PC-3 (cell line): ENCODE measurements around the gene SLC12A6. TPM values are rescaled to one million over a fixed set of nuclear protein-coding genes. Genes with fewer than 3 reads are reported as not detected.

Experiments
- ATAC-seq: fragments of 200-7000 bp; cut with Tn5 transposase; 2 replicates; pipeline ENCODE4 v1.9.1; 2020; ENCODE audit warnings: mild to moderate bottlenecking, moderate library complexity
- BruUV-seq: library from RNA; stranded (reverse); fragments of 400-500 nt; replicated peaks from 2 replicates; lab custom pipeline; 2021; lab: Mats Ljungman, UMichigan
- CTCF ChIA-PET: fragments of 300-600 bp; sonication (Branson Sonifier 250); formaldehyde crosslinking; loops from one replicate; lab custom pipeline; 2022; ENCODE audit warnings: antibody characterized with exemption; lab: Charles Lee
- POLR2A ChIA-PET: fragments of 300-600 bp; sonication (Branson Sonifier 250); formaldehyde crosslinking; loops from one replicate; lab custom pipeline; 2022; ENCODE audit warnings: antibody characterized with exemption; ENCODE audit not compliant: unreplicated experiment; lab: Charles Lee
- DNase-seq: peaks from one replicate; pipeline ENCODE4 v3.0.0-alpha.2; 2015
- H2AFZ ChIP-seq: fragments of 300-600 bp; sonication (generic); 2 replicates; pipeline ENCODE4 v1.6.0; 2016; ENCODE audit warnings: antibody characterized with exemption, low read length
- H3F3A ChIP-seq: fragments of 300-600 bp; sonication (generic); one replicate; pipeline ENCODE4 v1.6.0; 2017; ENCODE audit warnings: antibody characterized with exemption, low read length, control low read depth, mild to moderate bottlenecking; ENCODE audit not compliant: unreplicated experiment
- H3K27ac ChIP-seq: fragments of 300-600 bp; sonication (generic); 2 replicates; pipeline ENCODE4 v1.5.1; 2016; ENCODE audit warnings: mild to moderate bottlenecking, low read length
- H3K27me3 ChIP-seq: fragments of 300-600 bp; sonication (generic); 2 replicates; pipeline ENCODE4 v1.6.1; 2016; ENCODE audit warnings: low read length, mixed read lengths
- H3K36me3 ChIP-seq: fragments of 300-600 bp; sonication (generic); 2 replicates; pipeline ENCODE4 v1.6.1; 2016; ENCODE audit warnings: low read depth, mixed run types, low read length, mixed read lengths
- H3K4me1 ChIP-seq: fragments of 300-600 bp; sonication (generic); 2 replicates; pipeline ENCODE4 v1.5.1; 2016; ENCODE audit warnings: low read length; ENCODE audit not compliant: insufficient read depth
- H3K4me2 ChIP-seq: fragments of 300-600 bp; sonication (generic); 2 replicates; pipeline ENCODE4 v1.6.0; 2016; ENCODE audit warnings: low read length
- H3K4me3 ChIP-seq: fragments of 300-600 bp; sonication (generic); 2 replicates; pipeline ENCODE4 v1.5.1; 2016; ENCODE audit warnings: mild to moderate bottlenecking, low read length, mixed read lengths
- H3K79me2 ChIP-seq: fragments of 300-600 bp; sonication (generic); 2 replicates; pipeline ENCODE4 v1.6.1; 2017; ENCODE audit warnings: low read length, mixed read lengths
- H3K9ac ChIP-seq: fragments of 300-600 bp; sonication (generic); 2 replicates; pipeline ENCODE4 v1.6.0; 2016; ENCODE audit warnings: mild to moderate bottlenecking, low read length
- H3K9me2 ChIP-seq: fragments of 300-600 bp; sonication (generic); replicated peaks from 2 replicates; pipeline ENCODE4 v1.6.1; 2016; ENCODE audit warnings: mixed run types, low read length, mixed read lengths
- H3K9me3 ChIP-seq: fragments of 300-600 bp; sonication (generic); 2 replicates; pipeline ENCODE4 v1.6.1; 2016; ENCODE audit warnings: low read length, mixed read lengths
- H4K20me1 ChIP-seq: fragments of 300-600 bp; sonication (generic); 2 replicates; pipeline ENCODE4 v1.6.1; 2016; ENCODE audit warnings: low read length, mixed read lengths
- EZH2 ChIP-seq: fragments of 300-600 bp; sonication (generic); IDR thresholded peaks from one replicate; pipeline ENCODE4 v1.6.1; 2017; ENCODE audit warnings: antibody characterized with exemption, mild to moderate bottlenecking, low read length; ENCODE audit not compliant: unreplicated experiment
- EZH2phosphoT487 ChIP-seq: fragments of 300-600 bp; sonication (generic); IDR thresholded peaks from 2 replicates; pipeline ENCODE4 v1.6.1; 2018; ENCODE audit warnings: mild to moderate bottlenecking, antibody characterized with exemption, low read length, borderline replicate concordance
- intact Hi-C: fragments of 100-400 bp; cut with micrococcal nuclease; formaldehyde crosslinking; loops from 2 replicates; pipeline ENCODE4 v1.9.0; 2023
- total RNA-seq: library from RNA; depleted of rRNA; stranded (reverse); fragments of >200 nt; gene quantifications from 2 replicates; pipeline ENCODE4 v1.2.3, GENCODE V29; 2014
- TF ChIP-seq, protein P1 (sequence below): fragments of 300-600 bp; sonication (generic); conservative IDR thresholded peaks from 2 replicates; pipeline ENCODE4 v1.5.1; 2017; ENCODE audit warnings: antibody characterized with exemption, low read depth, mild to moderate bottlenecking, low read length

Gene SLC12A6
- total RNA-seq, 1 experiment from 2014 or later, result 22.9 TPM

DNA sequence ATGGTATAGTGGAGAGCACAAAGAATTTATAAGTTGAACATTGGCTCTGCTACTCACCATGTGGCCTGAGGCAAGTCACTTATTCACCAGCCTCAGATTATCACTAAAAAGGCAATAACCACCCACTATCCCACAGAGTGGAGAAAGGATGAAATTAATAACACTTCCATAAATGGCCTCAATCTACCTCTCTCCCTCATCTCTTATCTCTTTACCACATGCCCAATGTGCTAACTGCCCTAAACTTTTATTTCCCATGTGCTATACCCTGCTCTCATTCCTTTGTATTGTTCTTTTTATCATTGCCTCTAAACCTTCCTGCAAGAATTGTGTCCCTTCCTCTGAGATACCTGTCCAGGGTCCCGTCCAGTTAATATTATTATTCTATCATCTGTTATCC lies 26.0 kb downstream of the SLC12A6 start:
- no peak overlapping the region for H2AFZ ChIP-seq
- TF ChIP-seq, protein P1, sequence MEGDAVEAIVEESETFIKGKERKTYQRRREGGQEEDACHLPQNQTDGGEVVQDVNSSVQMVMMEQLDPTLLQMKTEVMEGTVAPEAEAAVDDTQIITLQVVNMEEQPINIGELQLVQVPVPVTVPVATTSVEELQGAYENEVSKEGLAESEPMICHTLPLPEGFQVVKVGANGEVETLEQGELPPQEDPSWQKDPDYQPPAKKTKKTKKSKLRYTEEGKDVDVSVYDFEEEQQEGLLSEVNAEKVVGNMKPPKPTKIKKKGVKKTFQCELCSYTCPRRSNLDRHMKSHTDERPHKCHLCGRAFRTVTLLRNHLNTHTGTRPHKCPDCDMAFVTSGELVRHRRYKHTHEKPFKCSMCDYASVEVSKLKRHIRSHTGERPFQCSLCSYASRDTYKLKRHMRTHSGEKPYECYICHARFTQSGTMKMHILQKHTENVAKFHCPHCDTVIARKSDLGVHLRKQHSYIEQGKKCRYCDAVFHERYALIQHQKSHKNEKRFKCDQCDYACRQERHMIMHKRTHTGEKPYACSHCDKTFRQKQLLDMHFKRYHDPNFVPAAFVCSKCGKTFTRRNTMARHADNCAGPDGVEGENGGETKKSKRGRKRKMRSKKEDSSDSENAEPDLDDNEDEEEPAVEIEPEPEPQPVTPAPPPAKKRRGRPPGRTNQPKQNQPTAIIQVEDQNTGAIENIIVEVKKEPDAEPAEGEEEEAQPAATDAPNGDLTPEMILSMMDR, result no peak
- no peak for TF ChIP-seq EZH2
- TF ChIP-seq EZH2phosphoT487, result no peak
- H3K4me1 ChIP-seq, result peaks cover 6% of the 10 kb centered on the region; the same call in 1 of the 2 replicates
- no peaks in the 10 kb centered on the region for H3K9me3 ChIP-seq
- no peaks in the 10 kb centered on the region for H3K9me2 ChIP-seq
- H3F3A ChIP-seq, result no peaks in the 10 kb centered on the region
- no peak overlapping the region for H3K4me3 ChIP-seq
- no TSS peak for BruUV-seq
- intact Hi-C loops, result no loop called here
- ChIA-PET CTCF (no interaction called here), POLR2A (no interaction called here)
- H4K20me1 ChIP-seq, result no peaks in the 10 kb centered on the region
- no peaks in the 10 kb centered on the region; the same call in 1 of the 2 replicates for H3K36me3 ChIP-seq
- no peaks in the 10 kb centered on the region for H3K27me3 ChIP-seq
- H3K27ac ChIP-seq, result no peak overlapping the region
- H3K9ac ChIP-seq, result no peak overlapping the region
- no peak overlapping the region for H3K4me2 ChIP-seq
- H3K79me2 ChIP-seq, result no peaks in the 10 kb centered on the region
- DNase-seq (no peak), ATAC-seq (no peak)

DNA sequence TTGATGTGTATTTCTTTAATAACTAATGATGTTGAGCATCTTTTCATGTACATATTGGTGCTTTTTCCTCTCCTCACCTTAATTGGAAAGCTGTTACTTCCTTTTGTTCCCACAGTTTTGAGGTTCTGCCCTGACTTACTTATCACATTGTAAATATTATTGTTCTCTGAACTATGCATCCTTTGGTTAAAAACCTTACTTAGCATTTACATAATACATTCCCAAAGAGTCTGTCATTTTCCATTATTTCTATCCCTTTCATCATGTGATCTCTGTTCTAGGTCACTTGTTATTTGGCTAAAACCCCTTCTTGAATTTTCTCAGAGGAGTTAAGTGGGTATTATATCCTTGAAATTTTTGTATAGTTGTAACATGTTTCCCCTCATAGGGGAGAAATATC lies 33.0 kb downstream of the SLC12A6 start:
- no peak overlapping the region for H3K4me3 ChIP-seq
- ChIA-PET POLR2A (no interaction called here), CTCF (no interaction called here)
- ATAC-seq, result peak; percentile 37; the same call in 1 of the 2 replicates
- H2AFZ ChIP-seq, result no peak overlapping the region
- no peaks in the 10 kb centered on the region for H3K27me3 ChIP-seq
- TF ChIP-seq, protein P1, result no peak
- no peak for TF ChIP-seq EZH2
- TF ChIP-seq EZH2phosphoT487, result no peak
- no peaks in the 10 kb centered on the region for H4K20me1 ChIP-seq
- no peaks in the 10 kb centered on the region for H3K36me3 ChIP-seq
- H3K27ac ChIP-seq, result no peak overlapping the region
- H3F3A ChIP-seq, result no peaks in the 10 kb centered on the region
- no peak overlapping the region for H3K4me2 ChIP-seq
- H3K9me3 ChIP-seq, result no peaks in the 10 kb centered on the region
- DNase-seq, result peak; percentile 9
- no peaks in the 10 kb centered on the region for H3K79me2 ChIP-seq
- H3K9me2 ChIP-seq, result no peaks in the 10 kb centered on the region
- H3K9ac ChIP-seq, result no peak overlapping the region
- intact Hi-C loops, result no loop called here
- peaks cover 12% of the 10 kb centered on the region for H3K4me1 ChIP-seq
- BruUV-seq, result no TSS peak

DNA sequence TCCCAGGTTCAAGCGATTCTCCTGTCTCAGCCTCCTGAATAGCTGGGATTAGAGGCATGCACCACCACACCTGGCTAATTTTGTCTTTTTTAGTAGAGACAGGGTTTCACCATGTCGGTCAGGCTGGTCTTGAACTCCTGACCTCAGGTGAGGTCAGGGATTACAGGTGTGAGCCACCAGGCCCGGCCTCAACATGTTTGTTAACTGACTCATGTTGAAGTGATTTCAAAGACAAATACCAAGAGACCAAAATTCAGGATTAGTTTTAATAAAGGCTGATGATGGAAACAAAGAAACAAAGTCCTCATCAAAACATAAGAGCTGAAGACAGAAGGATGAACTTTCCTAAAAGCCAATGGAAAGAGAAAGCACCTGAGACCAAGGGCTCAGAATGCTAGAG lies 36.5 kb downstream of the SLC12A6 start:
- no peak for ATAC-seq
- H3F3A ChIP-seq, result no peaks in the 10 kb centered on the region
- ChIA-PET POLR2A (interaction anchor here (0.6 kb wide), 1 partner anchor 17 kb away, joined by 9 read pairs; no protein-coding TSS in a partner anchor), CTCF (no interaction called here)
- H3K79me2 ChIP-seq, result peaks cover 6% of the 10 kb centered on the region
- H3K4me1 ChIP-seq, result peaks cover 30% of the 10 kb centered on the region
- no peak overlapping the region for H3K4me3 ChIP-seq
- H3K27ac ChIP-seq, result peak overlapping the region; percentile 26; the same call in 1 of the 2 replicates
- H3K9me3 ChIP-seq, result no peaks in the 10 kb centered on the region
- no peaks in the 10 kb centered on the region for H4K20me1 ChIP-seq
- DNase-seq, result peak; percentile 59
- intact Hi-C loops, result no loop called here
- no peaks in the 10 kb centered on the region for H3K27me3 ChIP-seq
- no TSS peak for BruUV-seq
- peak overlapping the region; percentile 9 for H3K4me2 ChIP-seq
- no peak overlapping the region for H3K9ac ChIP-seq
- H2AFZ ChIP-seq, result no peak overlapping the region
- no peaks in the 10 kb centered on the region for H3K36me3 ChIP-seq
- TF ChIP-seq EZH2phosphoT487, result no peak
- TF ChIP-seq EZH2, result no peak
- TF ChIP-seq, protein P1, result no peak
- no peaks in the 10 kb centered on the region for H3K9me2 ChIP-seq
